Stimulated activated CD4-positive, alpha-beta T cell treated with anti-CD3 and anti-CD28 coated beads, Interleukin-4, amount 100 ng/mL, for 48 hours (primary cell): ENCODE data around the gene FFAR2.

Experiments
- DNase-seq, 2 donors: peaks; one replicate each; pipeline ENCODE4 v3.0.0-alpha.2; 2020; ENCODE audit warnings: low read depth in 2 of 2

Gene FFAR2

DNA sequence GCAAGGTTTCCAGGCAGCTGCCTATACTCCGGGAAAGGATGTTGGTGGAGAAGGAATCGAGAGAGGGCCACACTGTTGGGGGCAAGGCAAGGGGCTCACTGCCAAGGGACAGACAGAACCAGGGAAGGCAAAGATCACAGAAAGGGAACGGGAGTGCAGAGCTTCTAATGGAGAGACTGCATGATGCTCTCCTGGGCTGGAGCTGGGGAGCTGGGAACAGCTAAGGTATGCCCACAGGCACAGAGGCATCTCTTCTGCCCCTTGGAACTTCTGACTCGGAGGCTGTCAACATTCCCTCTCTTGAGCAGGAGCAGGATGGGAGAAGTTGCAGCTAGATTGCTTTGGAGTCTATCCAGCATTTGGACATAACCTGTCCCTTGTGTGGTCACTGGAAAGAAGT, 22.4 kb upstream of the FFAR2 start:
- no peak for DNase-seq

DNA sequence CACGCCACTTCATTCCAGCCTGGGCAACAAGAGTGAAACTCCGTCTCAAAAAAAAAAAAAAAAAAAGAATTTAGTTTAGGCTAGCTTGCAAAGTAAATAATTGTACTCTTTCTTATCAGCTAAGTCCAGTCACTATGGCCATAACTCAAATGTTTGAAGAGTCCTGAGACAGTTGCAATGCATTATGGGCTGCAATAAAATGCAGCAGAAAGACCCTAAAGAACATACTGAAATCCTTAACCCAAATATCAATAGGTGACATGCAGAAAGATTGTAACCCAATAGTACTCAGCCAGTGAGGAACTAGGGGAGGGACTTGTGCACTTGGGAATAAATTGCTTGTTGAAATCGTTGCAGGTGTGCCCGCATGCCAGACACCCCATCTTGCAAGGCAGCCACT, 20.9 kb upstream of the FFAR2 start:
- DNase-seq: no peak

DNA sequence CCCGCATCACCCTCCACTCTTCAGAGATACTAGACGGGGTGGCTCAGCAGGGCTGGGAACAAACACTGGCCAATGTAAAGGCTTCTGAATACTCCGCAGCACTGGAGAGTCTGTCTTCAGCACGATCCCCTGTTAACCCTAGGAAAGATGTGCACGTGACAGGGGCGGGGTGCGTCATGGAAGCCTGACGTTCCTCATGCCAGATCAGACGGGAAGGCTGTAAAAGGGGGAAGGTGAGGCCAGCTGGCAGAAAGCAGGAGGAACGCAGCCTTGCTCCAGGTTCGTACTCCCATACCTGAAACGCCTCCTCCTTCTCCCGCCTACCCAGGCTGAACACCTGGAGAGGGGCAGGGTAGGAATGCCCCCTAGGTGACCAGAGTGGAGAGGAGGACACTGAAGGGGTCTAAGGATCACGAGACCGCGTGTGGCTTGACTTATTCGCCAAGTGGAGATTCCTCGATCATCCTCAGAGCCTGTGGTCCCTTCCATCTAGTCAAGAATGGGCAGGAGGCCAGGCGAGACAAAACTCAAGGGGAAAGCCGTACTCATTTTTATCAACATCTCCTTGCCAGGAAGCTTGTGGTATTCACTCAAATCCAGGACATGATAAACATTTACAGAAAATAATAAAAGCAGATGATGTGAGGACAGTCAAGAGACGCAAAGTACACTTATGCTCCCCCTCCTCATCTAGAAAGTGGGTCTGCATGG, 18.2 kb upstream of the FFAR2 start:
- no peak for DNase-seq

DNA sequence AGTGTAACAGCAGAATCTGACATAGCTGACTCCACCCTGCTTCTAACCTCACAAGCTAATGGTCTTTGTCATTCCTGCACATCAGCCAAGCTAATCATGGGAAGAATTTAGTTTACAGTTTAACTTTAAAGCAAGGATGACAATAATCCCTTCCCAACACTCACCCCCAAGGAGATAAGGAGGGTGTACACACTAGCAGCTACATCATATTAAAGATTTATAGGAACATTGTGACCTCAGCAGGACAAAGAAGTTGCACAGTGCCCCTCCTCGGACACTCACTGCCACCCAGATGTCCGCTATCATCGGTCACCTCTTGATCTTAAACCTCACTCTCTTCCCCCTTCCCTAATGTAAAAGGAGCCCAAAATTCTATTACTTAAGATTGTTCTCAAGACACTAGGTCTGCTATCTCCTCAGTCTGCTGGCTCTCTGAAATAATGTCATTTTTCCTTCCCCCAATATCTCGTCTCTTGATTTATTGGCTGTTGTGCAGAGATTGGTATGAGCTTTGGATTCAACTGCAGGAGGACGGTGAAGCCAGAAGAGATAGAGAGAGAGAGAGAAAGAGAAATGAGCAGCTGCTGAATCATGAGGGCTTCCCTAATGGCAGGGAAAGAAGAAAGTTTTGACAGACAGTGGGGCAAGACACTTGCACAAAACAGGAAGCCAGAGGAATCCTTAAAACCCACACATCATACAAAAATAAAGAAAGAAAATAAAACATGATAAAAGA, 17.5 kb upstream of the FFAR2 start:
- DNase-seq: no peak

DNA sequence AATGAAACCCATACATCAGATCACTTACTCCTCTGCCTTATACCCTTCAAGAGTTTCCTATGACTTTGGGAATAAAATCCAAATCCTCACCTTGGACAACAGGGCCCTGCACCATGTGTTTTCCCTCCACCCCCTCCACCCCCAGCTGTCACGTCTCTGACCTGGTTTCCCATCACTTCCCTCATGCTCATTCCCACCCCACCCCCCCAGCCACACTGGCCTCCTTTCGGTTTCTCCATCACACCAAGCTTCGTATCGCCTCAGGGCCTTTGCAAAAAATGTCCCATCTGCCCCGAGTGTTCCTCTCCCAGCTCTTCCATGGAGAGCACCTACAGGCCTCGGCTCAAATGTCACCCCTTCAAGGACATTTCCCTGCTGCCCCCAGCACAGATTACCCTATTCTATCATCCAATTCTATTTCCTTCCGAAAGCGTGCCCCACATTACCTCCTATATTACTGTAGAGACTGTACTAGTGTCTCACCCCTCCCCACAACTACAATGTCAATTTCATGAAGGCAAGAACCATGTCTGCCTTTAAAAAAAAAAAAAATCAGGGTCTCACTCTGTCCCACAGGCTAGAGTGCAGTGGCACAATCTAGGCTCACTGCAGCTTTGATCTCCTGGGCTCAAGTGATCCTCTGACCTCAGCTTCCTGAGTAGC, 16.8 kb upstream of the FFAR2 start:
- no peak for DNase-seq

DNA sequence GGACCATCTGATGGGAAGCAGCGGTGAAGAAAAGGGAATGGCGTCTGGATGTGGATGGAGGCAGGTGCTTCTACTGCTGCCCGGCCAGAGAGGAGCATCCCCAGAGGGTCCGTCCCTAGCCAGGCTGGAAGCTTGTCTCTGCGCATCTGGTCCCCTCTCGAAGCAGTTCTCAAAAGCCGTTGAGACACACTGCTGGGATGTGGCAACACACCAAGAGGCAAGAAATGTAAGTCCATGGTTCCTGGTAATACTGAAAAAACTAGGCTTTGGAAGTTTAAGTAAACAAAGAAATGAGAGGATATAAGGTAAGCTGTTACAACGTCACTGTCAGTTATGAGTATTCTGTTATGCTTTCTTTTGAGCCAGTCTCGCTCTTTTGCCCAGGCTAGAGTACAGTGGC, 15.1 kb upstream of the FFAR2 start:
- no peak for DNase-seq

DNA sequence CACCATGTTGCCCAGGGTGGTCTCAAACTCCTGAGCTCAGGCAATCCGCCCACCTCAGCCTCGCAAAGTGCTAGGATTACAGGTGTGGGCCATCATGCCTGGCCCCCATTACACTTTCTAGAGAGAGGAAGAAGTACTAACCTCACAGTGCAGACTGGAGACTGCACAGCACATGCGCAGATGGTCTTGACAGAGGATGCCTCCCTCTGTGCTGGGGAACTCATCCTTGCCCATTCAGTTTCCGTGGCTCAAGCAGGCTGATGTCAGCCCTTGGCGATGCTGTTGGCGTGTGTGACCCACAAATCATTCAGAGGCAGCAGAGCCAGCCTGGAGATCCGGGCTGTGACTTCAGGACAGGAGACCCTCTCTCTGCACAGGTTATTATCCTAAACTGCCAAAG, 14.6 kb upstream of the FFAR2 start:
- no peak for DNase-seq

DNA sequence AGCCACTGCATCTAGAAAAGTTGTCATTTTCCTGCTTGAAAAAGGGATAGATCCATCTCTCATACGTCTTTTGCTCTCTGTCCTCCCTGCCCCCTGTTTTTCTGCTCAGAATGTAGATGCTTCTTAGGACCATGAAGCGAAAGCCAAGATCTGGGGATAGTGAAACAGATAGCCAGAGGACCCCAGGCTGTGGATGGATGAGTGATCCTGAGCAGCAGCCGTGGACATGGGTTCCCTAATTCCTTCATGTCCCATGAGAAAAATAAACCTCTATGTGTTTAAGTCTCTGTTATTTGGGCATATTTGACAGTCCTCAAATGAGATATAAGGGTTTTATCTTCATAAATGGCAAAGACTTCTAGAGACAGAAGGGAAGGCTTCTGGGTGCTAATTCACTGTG, 12.2 kb upstream of the FFAR2 start:
- DNase-seq: no peak

DNA sequence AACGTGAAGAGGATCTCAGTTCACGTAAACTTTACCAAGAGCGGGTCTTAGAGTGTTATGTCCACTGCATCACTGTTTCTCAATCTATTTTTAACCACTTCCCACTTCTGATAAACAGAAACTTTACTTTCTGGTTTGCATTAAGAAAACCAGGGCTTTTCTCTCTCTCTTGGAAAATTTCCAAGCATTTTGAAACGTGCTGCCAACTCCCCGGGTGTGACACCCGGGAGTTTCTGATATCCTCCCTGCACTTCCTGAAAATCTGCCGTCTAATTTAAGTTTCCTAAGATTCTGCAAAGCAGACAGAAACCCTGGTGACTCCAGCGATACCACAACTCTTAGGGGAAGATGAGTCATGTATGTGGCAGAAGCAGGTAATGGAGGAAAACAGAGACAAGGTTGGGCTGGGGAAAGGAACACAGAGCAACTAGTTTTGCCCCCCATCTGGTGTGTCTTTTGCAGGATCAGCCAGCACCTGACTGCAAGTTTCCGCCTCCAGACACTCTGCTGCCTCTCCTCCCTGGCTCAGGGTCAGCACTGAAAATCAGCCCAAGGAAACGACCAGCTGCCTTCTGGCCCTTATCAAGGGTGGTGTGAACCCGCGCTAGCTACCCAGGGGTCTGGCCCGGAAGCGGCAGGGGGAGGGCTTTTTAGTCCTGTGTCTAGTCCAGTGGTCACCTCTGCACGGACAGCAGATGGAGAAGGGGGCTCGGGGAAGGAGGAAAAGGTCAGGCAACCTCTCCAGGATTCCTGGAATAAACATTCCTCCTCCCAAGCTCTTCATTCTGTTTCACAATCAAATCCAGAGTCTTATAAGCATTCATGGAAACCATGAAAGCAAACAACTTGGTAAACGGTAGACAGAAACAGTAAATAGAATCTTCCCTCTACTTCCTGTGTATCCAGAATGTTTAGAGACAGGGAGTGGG, 11.3 kb upstream of the FFAR2 start:
- peak in 1 of 2 donors; percentile 15 for DNase-seq

DNA sequence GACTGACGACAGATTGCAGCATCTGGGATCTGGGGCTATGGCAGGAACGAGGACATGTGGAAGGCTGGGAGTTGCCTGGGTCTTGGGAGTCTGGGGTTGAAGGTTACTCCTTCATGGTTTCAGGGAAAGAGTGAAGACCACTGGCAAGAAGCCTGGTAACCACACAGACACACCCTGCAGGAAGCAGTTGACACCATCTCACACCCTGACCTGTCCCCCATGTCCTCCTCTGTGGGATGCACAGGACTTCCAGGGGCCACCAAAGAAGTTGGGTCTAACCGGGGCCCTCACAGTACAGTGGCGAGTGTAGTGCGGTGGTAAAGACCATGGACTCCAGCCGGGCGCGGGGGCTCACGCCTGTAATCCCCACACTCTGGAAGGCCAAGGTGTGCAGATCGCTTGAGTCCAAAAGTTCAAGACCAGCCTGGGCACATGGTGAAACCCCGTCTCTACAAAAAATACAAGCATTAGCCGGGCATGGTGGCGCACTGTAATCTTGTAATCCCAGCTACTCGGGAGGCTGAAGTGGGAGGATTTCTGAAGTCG, 10.6 kb upstream of the FFAR2 start:
- no peak for DNase-seq

DNA sequence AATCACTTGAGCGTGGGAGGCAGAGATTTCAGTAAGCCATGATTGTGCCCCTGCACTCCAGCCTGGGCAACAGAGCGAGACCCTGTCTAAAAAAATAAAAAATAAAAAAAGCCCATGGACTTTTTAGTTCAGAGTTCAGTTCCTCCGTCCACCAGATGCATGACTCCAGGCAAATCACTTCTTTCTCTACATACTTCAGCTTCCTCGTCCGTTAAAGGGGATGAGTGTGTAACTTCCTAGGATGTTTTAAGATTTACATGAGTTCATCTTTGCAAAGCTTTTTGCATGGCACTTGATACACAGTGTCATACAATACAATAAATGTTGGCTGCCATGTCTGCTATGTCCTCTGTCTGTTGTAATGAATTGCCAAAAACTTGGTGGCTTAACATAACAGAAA, 10.0 kb upstream of the FFAR2 start:
- no peak for DNase-seq

DNA sequence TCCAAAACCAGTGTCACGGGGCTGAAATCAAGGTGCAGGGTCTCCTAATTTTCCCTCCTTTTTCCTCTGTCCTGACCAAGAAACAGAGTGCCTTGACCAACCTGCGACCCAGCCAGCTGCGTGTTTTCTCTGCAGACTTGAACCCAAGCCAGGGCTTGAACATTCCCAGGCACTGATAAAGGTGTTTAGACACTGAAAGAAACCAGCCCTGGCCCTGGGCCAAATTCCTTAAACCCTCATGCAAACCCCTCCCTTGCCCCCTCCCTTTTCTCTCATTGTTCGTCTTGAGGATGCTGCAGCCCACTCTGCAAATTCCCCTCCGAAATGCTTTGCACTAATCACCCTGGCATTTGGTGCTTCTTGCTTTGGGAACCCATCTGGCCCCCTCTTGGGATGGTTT, 9.5 kb upstream of the FFAR2 start:
- DNase-seq: no peak

DNA sequence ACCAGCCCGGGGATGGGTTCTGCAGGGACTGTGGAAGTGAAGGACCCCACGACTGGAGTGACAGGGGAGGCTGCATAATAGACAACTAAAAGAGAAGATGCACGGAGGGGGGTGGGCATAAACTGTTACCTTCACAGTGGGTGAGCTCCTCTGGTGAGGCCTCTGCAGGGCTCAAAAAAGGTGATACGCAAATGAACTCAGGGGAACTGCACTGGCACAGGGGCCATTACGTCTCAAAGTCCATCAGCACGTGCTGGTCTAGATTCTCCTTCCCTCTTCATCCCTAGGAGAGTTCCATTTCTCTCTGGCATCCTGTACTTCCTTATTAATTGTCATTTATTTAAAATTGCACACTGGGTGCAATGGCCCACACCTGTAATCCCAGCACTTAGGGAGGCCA, 8.1 kb upstream of the FFAR2 start:
- no peak for DNase-seq

DNA sequence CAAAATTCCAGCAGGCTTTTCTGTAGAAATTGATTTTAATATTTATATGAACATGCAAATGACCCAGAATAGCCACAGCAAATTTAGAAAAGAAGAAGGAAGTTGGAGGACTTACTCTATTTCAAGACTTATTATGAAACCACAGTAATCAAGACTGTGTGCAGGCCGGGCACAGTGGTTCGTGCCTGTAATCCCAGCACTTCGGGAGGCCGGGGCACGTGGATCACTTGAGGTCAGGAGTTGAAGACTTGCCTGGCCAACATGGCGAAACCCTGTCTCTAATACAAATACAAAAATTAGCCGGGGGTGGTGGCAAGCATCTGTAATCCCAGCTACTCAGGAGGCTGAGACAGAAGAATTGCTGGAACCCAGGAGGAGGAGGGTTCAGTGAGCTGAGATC, 6.0 kb upstream of the FFAR2 start:
- no peak for DNase-seq

DNA sequence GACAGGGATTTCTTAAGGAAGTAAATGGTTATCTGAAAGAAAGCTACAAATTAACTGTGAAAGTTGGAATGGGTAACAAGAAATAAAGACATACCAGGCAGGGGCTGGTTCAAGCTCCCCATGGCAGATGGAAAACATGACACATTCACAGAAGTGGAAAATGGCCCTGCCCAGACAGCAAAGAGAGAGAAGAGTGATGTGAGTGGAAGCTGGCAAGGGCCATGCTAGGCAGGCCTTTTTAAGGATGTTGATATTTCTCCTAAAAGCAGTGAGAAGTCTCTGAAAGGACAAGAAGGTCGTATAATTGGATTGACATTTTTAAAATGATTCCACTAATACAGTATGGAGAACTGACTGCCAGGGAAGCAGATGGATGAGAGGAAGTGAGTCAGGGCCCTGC, 3.3 kb upstream of the FFAR2 start:
- no peak for DNase-seq

DNA sequence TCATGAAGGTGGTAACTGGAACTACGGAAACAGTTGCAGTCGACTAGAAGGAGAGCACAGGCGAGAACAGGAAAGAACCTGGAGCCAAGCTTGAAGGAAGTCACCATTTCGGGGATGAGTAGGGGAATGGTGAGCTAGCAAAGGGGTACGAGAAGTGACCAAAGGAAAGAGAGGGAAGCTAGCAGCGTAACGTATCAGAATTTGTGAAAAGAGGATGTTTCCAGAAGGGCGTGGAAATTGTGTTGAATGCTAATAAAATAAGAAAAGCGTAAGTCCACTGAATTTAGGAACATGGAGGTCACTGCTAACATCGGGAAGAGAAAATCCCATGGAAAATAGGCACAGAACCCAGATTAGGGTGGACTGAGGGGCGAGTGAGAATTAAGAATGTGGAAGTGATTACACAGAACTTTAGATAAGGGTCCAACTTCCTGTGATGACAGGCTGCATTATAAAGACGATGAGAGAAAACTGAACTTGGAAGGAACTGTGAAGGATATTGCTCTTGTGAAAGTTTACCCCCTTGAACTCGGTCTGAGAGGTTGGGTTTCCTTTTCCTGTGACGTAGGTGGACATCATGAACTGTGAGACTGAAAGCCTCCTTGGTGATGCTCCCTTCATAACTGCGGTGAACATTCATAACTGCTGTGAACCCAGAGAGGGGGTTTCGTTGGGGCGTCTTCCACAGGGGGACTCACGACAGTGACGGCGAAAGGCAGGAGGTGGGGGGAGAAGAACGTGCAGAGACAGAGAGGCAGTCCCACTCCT, 2.0 kb upstream of the FFAR2 start:
- no peak for DNase-seq

DNA sequence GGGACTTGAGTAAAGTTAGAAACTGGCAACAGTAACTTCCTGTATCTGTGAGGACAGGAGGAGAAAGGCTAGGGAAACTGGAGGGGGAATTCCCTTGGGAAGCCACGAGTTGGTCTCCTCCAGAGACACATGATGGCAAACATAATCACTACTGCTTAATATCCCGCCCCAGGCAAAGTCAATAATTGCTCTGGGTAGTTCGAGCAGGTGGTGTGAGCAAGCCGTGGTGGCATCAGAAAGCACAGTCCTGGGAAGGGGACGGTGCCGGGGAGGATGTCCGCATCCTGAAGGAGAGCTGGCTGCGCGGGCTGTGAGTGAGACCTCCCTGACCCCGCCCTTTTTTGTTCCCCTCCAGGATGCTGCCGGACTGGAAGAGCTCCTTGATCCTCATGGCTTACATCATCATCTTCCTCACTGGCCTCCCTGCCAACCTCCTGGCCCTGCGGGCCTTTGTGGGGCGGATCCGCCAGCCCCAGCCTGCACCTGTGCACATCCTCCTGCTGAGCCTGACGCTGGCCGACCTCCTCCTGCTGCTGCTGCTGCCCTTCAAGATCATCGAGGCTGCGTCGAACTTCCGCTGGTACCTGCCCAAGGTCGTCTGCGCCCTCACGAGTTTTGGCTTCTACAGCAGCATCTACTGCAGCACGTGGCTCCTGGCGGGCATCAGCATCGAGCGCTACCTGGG, 1.4 kb downstream of the FFAR2 start:
- no peak for DNase-seq

DNA sequence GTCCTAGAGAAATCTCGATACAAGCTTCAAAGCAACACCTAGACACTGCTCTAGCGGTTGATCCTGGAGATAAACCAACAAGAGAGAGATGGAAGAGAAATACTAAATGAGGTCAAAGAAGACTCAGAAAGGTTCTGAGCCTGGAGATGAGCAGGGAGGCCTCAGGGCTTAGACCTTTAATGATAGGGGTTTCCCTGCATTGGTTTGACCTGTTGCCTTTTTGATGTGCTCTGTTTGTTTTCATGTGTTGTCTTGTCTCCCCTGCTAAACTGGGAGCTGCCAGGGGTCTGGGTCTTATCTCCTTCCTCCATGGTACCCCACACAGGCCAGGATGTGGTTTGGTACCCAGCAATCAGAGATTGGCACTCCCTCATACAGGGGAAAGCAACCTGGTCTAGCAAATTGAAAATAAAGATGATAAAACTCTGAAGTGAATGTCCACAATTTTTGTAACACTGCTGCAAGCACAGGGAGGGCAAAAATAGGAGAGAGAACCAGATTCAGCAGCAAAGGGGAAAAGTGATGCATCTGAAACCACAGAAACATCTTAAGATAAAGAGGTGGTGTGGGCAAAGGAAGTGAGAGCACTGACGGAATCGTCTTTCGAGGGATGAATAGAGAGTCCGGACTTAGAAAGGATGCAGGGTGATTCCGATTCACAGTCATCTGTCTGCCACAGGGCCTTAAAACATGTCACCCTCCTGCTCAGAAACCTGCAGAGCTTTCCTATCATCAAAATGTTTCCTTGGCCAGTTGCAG, 3.5 kb downstream of the FFAR2 start:
- DNase-seq: no peak

DNA sequence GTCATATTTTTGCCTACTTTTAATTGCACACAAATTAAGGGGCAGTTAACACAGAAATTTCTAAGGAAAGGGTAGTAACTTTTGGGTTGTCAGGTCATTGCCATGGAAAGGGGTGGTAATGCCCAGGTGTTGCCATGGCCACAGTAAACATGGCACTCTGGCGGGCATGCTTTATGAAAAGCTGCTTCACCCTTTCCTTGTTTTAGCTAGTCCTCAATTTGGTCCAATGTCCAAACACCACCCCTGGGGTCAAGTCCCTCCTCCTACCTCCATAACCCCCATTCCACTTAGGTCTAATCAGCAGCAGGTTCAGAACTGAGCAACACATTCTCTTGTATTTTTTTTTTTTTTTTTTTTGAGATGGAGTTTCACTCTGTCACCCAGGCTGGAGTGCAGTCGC, 6.6 kb downstream of the FFAR2 start:
- no peak for DNase-seq
